ENCODE results near the gene IL26.
A peak's percentile ranks its signal among the peaks of the same experiment; 100 is the strongest.

IL26 gene

DNA sequence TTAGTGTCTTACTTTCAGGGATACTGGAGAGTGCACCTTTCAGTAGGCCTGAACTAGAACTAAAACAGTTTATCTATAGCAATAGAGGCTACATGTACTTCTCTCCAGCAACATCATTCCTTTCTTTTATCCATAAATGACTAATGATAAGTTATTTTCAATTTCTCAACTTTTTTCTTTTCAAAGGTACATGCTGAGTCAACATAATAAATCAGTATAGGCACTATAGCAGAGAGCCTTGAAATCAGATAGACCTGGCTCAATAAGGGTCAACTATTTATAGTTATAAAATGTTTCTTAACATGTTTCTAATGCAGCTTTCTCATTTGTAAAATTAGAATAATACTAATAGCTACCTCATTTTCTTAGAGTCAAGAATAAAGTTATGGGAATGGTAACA is 22.2 kb upstream of the IL26 start:
- POLR2A ChIA-PET = no interaction called here

DNA sequence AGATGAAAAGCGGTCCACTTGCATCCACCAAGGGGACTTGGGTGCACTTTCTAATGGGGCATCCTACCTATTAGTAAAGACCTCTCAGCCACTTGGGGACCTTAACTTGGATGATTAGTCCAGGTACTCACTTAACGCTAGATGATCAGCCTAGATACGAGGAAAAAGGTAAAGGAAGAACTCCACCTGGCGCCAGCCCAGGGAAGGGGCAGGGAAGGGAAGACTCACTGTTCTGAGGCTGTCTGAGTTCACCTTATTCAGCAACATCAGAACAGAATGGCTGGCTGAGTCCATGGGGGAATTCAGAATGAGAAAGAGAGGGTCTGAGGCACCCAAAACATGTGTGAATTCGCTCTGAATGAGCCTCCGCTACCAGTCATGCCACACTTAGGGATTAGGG is 20.7 kb upstream of the IL26 start:
- H3K4me3 ChIP-seq (ENCODE audit: low read depth, low read length) = no peak overlapping the region
- peak overlapping the region; percentile 84; the same call in 1 of the 2 replicates for H3K27ac ChIP-seq (ENCODE audit: extremely low read depth, low read depth, low read length)
- H3K9me3 ChIP-seq (ENCODE audit: control insufficient read depth, insufficient read depth, low read depth, low read length) = no peaks in the 10 kb centered on the region
- CTCF ChIA-PET = interaction anchor here (1.7 kb wide), 2 partner anchors 23 to 71 kb away, joined by 7 to 11 read pairs; no protein-coding TSS in a partner anchor
- POLR2A ChIA-PET = no interaction called here
- H3K4me1 ChIP-seq (ENCODE audit: control insufficient read depth, insufficient read depth, low read length) = peaks cover 3% of the 10 kb centered on the region; the same call in 1 of the 2 replicates
- H3K36me3 ChIP-seq (ENCODE audit: control insufficient read depth in 2 of 2, insufficient read depth in 1 of 2, low read length in 2 of 2) = no peaks in the 10 kb centered on the region
- TF ChIP-seq ZNF473 (tag by site-specific recombination; IDR thresholded peaks at IDR 0.05) (no peak), KLF7 (tag by site-specific recombination; IDR thresholded peaks at IDR 0.05; ENCODE audit: borderline replicate concordance) (no peak), FEZF1 (tag by site-specific recombination; IDR thresholded peaks at IDR 0.05) (no peak), ZNF2 (tag by site-specific recombination; IDR thresholded peaks at IDR 0.05) (no peak), ZBTB8A (tag by site-specific recombination; IDR thresholded peaks at IDR 0.05) (no peak), ZNF404 (tag by site-specific recombination; IDR thresholded peaks at IDR 0.05) (no peak), GLI4 (tag by site-specific recombination; IDR thresholded peaks at IDR 0.05) (no peak), ZNF560 (tag by site-specific recombination; IDR thresholded peaks at IDR 0.05; ENCODE audit: borderline replicate concordance) (no peak), HOXD13 (CRISPR knock-in tag; IDR thresholded peaks at IDR 0.05; ENCODE audit: borderline replicate concordance) (no peak)
- TF ChIP-seq, protein P1, sequence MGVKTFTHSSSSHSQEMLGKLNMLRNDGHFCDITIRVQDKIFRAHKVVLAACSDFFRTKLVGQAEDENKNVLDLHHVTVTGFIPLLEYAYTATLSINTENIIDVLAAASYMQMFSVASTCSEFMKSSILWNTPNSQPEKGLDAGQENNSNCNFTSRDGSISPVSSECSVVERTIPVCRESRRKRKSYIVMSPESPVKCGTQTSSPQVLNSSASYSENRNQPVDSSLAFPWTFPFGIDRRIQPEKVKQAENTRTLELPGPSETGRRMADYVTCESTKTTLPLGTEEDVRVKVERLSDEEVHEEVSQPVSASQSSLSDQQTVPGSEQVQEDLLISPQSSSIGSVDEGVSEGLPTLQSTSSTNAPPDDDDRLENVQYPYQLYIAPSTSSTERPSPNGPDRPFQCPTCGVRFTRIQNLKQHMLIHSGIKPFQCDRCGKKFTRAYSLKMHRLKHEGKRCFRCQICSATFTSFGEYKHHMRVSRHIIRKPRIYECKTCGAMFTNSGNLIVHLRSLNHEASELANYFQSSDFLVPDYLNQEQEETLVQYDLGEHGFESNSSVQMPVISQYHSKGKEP (tag by site-specific recombination; IDR thresholded peaks at IDR 0.05) = no peak
- TF ChIP-seq, protein P2, sequence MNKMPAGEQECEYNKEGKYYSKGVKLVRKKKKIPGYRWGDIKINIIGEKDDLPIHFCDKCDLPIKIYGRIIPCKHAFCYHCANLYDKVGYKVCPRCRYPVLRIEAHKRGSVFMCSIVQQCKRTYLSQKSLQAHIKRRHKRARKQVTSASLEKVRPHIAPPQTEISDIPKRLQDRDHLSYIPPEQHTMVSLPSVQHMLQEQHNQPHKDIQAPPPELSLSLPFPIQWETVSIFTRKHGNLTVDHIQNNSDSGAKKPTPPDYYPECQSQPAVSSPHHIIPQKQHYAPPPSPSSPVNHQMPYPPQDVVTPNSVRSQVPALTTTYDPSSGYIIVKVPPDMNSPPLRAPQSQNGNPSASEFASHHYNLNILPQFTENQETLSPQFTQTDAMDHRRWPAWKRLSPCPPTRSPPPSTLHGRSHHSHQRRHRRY (tag by site-specific recombination; IDR thresholded peaks at IDR 0.05) = no peak

More for the DNA sequence above, 22.2 kb upstream of the IL26 start:
- Histone ChIP-seq H3K4me1 (ENCODE audit: control insufficient read depth, insufficient read depth, low read length) (peaks cover 3% of the 10 kb centered on the region; the same call in 1 of the 2 replicates), H3K9me3 (ENCODE audit: control insufficient read depth, insufficient read depth, low read depth, low read length) (no peaks in the 10 kb centered on the region), H3K4me3 (ENCODE audit: low read depth, low read length) (no peak overlapping the region), H3K27ac (ENCODE audit: extremely low read depth, low read depth, low read length) (no peak overlapping the region), H3K36me3 (ENCODE audit: control insufficient read depth in 2 of 2, insufficient read depth in 1 of 2, low read length in 2 of 2) (no peaks in the 10 kb centered on the region)
- no peak for TF ChIP-seq ZNF596 (tag by site-specific recombination; IDR thresholded peaks at IDR 0.05)
- TF ChIP-seq ZNF10 (tag by site-specific recombination; IDR thresholded peaks at IDR 0.05) = no peak
- TF ChIP-seq ZNF792 (tag by site-specific recombination; IDR thresholded peaks at IDR 0.05) = no peak
- no peak for TF ChIP-seq ZNF600 (tag by site-specific recombination; IDR thresholded peaks at IDR 0.05)
- no peak for TF ChIP-seq OSR2 (tag by site-specific recombination; IDR thresholded peaks at IDR 0.05)
- TF ChIP-seq HOXA7 (CRISPR knock-in tag; IDR thresholded peaks at IDR 0.05; ENCODE audit: borderline replicate concordance) = no peak
- TF ChIP-seq ZNF768 (tag by site-specific recombination; IDR thresholded peaks at IDR 0.05) = no peak
- TF ChIP-seq ZFHX2 (tag by site-specific recombination; conservative IDR thresholded peaks at IDR 0.05) = no peak
- no peak for TF ChIP-seq GLI2 (tag by site-specific recombination; IDR thresholded peaks at IDR 0.05; ENCODE audit: borderline replicate concordance, low read depth)
- TF ChIP-seq, protein P3, sequence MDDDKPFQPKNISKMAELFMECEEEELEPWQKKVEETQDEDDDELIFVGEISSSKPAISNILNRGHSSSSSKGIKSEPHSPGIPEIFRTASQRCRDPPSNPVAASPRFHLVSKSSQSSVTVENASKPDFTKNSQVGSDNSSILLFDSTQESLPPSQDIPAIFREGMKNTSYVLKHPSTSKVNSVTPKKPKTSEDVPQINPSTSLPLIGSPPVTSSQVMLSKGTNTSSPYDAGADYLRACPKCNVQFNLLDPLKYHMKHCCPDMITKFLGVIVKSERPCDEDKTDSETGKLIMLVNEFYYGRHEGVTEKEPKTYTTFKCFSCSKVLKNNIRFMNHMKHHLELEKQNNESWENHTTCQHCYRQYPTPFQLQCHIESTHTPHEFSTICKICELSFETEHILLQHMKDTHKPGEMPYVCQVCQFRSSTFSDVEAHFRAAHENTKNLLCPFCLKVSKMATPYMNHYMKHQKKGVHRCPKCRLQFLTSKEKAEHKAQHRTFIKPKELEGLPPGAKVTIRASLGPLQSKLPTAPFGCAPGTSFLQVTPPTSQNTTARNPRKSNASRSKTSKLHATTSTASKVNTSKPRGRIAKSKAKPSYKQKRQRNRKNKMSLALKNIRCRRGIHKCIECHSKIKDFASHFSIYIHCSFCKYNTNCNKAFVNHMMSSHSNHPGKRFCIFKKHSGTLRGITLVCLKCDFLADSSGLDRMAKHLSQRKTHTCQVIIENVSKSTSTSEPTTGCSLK (tag by site-specific recombination; IDR thresholded peaks at IDR 0.05) = no peak
- no peak for TF ChIP-seq ZFP37 (tag by site-specific recombination; IDR thresholded peaks at IDR 0.05)
- TF ChIP-seq, protein P4, sequence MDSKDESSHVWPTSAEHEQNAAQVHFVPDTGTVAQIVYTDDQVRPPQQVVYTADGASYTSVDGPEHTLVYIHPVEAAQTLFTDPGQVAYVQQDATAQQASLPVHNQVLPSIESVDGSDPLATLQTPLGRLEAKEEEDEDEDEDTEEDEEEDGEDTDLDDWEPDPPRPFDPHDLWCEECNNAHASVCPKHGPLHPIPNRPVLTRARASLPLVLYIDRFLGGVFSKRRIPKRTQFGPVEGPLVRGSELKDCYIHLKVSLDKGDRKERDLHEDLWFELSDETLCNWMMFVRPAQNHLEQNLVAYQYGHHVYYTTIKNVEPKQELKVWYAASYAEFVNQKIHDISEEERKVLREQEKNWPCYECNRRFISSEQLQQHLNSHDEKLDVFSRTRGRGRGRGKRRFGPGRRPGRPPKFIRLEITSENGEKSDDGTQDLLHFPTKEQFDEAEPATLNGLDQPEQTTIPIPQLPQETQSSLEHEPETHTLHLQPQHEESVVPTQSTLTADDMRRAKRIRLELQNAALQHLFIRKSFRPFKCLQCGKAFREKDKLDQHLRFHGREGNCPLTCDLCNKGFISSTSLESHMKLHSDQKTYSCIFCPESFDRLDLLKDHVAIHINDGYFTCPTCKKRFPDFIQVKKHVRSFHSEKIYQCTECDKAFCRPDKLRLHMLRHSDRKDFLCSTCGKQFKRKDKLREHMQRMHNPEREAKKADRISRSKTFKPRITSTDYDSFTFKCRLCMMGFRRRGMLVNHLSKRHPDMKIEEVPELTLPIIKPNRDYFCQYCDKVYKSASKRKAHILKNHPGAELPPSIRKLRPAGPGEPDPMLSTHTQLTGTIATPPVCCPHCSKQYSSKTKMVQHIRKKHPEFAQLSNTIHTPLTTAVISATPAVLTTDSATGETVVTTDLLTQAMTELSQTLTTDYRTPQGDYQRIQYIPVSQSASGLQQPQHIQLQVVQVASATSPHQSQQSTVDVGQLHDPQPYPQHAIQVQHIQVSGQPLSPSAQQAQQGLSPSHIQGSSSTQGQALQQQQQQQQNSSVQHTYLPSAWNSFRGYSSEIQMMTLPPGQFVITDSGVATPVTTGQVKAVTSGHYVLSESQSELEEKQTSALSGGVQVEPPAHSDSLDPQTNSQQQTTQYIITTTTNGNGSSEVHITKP (tag by site-specific recombination; IDR thresholded peaks at IDR 0.05) = no peak
- no peak for TF ChIP-seq ZNF548 (tag by site-specific recombination; IDR thresholded peaks at IDR 0.05)
- no peak for TF ChIP-seq ZNF335 (tag by site-specific recombination; conservative IDR thresholded peaks at IDR 0.05)
- TF ChIP-seq ZNF514 (tag by site-specific recombination; IDR thresholded peaks at IDR 0.05) = no peak
- TF ChIP-seq, protein P5, sequence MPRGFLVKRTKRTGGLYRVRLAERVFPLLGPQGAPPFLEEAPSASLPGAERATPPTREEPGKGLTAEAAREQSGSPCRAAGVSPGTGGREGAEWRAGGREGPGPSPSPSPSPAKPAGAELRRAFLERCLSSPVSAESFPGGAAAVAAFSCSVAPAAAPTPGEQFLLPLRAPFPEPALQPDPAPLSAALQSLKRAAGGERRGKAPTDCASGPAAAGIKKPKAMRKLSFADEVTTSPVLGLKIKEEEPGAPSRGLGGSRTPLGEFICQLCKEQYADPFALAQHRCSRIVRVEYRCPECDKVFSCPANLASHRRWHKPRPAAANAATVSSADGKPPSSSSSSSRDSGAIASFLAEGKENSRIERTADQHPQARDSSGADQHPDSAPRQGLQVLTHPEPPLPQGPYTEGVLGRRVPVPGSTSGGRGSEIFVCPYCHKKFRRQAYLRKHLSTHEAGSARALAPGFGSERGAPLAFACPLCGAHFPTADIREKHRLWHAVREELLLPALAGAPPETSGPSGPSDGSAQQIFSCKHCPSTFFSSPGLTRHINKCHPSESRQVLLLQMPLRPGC (tag by site-specific recombination; IDR thresholded peaks at IDR 0.05) = no peak
- TF ChIP-seq, protein P6, sequence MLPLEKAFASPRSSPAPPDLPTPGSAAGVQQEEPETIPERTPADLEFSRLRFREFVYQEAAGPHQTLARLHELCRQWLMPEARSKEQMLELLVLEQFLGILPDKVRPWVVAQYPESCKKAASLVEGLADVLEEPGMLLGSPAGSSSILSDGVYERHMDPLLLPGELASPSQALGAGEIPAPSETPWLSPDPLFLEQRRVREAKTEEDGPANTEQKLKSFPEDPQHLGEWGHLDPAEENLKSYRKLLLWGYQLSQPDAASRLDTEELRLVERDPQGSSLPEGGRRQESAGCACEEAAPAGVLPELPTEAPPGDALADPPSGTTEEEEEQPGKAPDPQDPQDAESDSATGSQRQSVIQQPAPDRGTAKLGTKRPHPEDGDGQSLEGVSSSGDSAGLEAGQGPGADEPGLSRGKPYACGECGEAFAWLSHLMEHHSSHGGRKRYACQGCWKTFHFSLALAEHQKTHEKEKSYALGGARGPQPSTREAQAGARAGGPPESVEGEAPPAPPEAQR (tag by site-specific recombination; IDR thresholded peaks at IDR 0.05) = no peak
- TF ChIP-seq ZNF48 (tag by site-specific recombination; IDR thresholded peaks at IDR 0.05) = no peak
- no peak for TF ChIP-seq ZNF670 (tag by site-specific recombination; IDR thresholded peaks at IDR 0.05; ENCODE audit: low read depth)
- CTCF ChIA-PET = no interaction called here
